ENCODE data around the gene PREP. TPM values are rescaled to one million over a fixed set of nuclear protein-coding genes. Genes with fewer than 3 reads are reported as not detected.

PREP gene
- total and polyA plus RNA-seq, 4 experiments from 2014 or later: 29.8 to 43.6 (median 34.6) TPM

DNA sequence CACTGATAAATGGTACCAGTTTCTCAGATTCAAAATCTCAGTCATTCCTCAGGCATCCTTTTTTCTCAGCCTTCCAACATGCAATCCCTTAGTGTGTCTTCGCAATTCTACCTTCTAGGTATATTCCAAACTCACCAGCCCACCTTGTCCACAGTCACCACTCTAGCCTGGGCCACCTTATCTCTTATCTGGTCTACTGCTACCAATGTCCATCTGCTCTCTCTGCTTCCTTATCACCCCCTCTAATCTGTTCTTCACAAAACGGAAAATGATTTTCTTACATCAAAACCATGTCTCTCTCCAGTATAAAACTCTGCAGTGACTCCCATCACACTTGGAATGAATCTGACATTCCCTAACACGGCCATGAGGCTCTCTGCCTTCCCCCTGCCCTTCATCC lies 91.9 kb downstream of the PREP start:
- DNase-seq: no peak
- Mint-ChIP-seq H3K9me3 (no peaks in the 10 kb centered on the region), H3K4me1 (no peaks in the 10 kb centered on the region), H3K36me3 (peaks cover 35 to 46% of the 10 kb centered on the region in 2 donors), H3K27ac (no peak overlapping the region), H3K4me3 (no peak overlapping the region), H3K27me3 (no peaks in the 10 kb centered on the region)
- CTCF ChIA-PET (ENCODE audit: partially characterized antibody): no interaction called here
- Histone ChIP-seq H3K27ac (ENCODE audit: low read depth, low read length) (no peak overlapping the region), H3K36me3 (ENCODE audit: insufficient read depth, low read length) (no peaks in the 10 kb centered on the region), H3K4me1 (ENCODE audit: insufficient read depth, low read length) (no peaks in the 10 kb centered on the region), H3K9me3 (ENCODE audit: control insufficient read depth in 1 of 2, low read length in 2 of 2) (no peaks in the 10 kb centered on the region), H3K4me3 (ENCODE audit: low read length in 2 of 2) (no peak overlapping the region), H3K27me3 (ENCODE audit: insufficient read depth, low read length) (no peaks in the 10 kb centered on the region)
- POLR2A ChIA-PET (ENCODE audit: partially characterized antibody): no interaction called here
- intact Hi-C loops (cut with micrococcal nuclease): no loop called here

GRCh38 chr6:105310371-105310770 lies 92.5 kb downstream of the PREP start:
- CTCF ChIA-PET (ENCODE audit: partially characterized antibody): no interaction called here
- DNase-seq: no peak
- no peak overlapping the region for H3K4me3 Mint-ChIP-seq
- no peak overlapping the region for H3K27ac ChIP-seq (ENCODE audit: low read depth, low read length)
- no peaks in the 10 kb centered on the region for H3K9me3 Mint-ChIP-seq
- no peak overlapping the region for H3K27ac Mint-ChIP-seq
- intact Hi-C loops (cut with micrococcal nuclease): no loop called here
- POLR2A ChIA-PET (ENCODE audit: partially characterized antibody): no interaction called here
- no peaks in the 10 kb centered on the region for H3K9me3 ChIP-seq (ENCODE audit: control insufficient read depth in 1 of 2, low read length in 2 of 2)
- no peaks in the 10 kb centered on the region for H3K4me1 Mint-ChIP-seq
- H3K36me3 ChIP-seq (ENCODE audit: insufficient read depth, low read length): no peaks in the 10 kb centered on the region
- peaks cover 33 to 44% of the 10 kb centered on the region in 2 donors for H3K36me3 Mint-ChIP-seq
- no peaks in the 10 kb centered on the region for H3K4me1 ChIP-seq (ENCODE audit: insufficient read depth, low read length)
- H3K27me3 ChIP-seq (ENCODE audit: insufficient read depth, low read length): no peaks in the 10 kb centered on the region
- H3K4me3 ChIP-seq (ENCODE audit: low read length in 2 of 2): no peak overlapping the region
- no peaks in the 10 kb centered on the region for H3K27me3 Mint-ChIP-seq

DNA sequence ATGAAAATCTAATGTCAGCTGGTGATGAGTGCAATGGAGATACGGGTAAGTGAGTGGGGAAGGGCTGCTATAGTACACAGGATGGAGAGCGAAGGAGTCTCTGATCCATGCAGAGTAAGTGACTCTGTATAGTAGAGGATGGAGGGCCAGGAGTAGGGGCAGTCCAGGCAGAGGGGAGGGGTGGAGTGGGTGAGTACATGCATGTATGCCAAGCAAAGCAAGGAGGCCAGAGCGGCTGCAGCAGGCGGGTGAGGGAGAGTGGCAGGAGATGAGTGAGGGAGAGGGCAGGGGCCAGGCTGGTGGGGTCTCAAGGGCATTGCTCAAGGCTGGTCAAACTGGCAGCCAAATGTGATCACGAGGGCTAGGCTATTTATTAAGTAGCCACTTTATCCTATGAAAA lies 94.0 kb downstream of the PREP start:
- Histone ChIP-seq H3K36me3 (ENCODE audit: insufficient read depth, low read length) (no peaks in the 10 kb centered on the region), H3K27me3 (ENCODE audit: insufficient read depth, low read length) (no peaks in the 10 kb centered on the region), H3K4me1 (ENCODE audit: insufficient read depth, low read length) (no peaks in the 10 kb centered on the region), H3K27ac (ENCODE audit: low read depth, low read length) (no peak overlapping the region), H3K9me3 (ENCODE audit: control insufficient read depth in 1 of 2, low read length in 2 of 2) (no peaks in the 10 kb centered on the region), H3K4me3 (ENCODE audit: low read length in 2 of 2) (no peak overlapping the region)
- Mint-ChIP-seq H3K36me3 (peaks cover 29 to 40% of the 10 kb centered on the region in 2 donors), H3K9me3 (no peaks in the 10 kb centered on the region), H3K27me3 (no peaks in the 10 kb centered on the region), H3K4me3 (no peak overlapping the region), H3K27ac (peak overlapping the region in 1 of 7 donors; percentile 15), H3K4me1 (no peaks in the 10 kb centered on the region)
- ChIA-PET CTCF (ENCODE audit: partially characterized antibody) (no interaction called here), POLR2A (ENCODE audit: partially characterized antibody) (no interaction called here)
- intact Hi-C loops (cut with micrococcal nuclease): no loop called here
- DNase-seq: no peak

GRCh38 chr6:105305521-105305920 lies 97.4 kb downstream of the PREP start:
- POLR2A ChIA-PET (ENCODE audit: partially characterized antibody): no interaction called here

DNA sequence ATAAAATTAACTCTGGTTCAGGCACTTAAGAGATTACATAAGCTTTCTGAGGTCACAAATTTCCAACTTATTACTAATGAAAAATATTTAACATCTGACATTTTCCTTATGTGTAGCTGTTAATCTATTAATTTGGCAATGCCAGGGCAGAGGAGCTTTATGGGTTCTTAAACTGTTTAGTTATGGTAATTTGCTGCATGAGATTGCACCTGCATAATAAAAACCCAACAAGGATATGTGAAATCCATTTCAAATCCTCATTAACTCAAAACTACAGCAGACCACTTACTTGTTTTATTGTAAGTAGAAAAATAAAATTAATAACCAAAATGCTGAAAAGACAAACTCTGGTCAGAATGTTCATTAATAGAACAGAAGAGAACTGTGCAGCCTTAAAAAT lies 98.1 kb downstream of the PREP start:
- Histone ChIP-seq H3K36me3 (ENCODE audit: insufficient read depth, low read length) (no peaks in the 10 kb centered on the region), H3K9me3 (ENCODE audit: control insufficient read depth in 1 of 2, low read length in 2 of 2) (no peaks in the 10 kb centered on the region), H3K4me3 (ENCODE audit: low read length in 2 of 2) (no peak overlapping the region), H3K27ac (ENCODE audit: low read depth, low read length) (no peak overlapping the region), H3K4me1 (ENCODE audit: insufficient read depth, low read length) (no peaks in the 10 kb centered on the region), H3K27me3 (ENCODE audit: insufficient read depth, low read length) (no peaks in the 10 kb centered on the region)
- ChIA-PET POLR2A (ENCODE audit: partially characterized antibody) (no interaction called here), CTCF (ENCODE audit: partially characterized antibody) (interaction anchor here (1.0 kb wide), 1 partner anchor 11 kb away, joined by 3 read pairs; no protein-coding TSS in a partner anchor)
- H3K36me3 Mint-ChIP-seq: peaks cover 38 to 51% of the 10 kb centered on the region in 2 donors
- H3K27ac Mint-ChIP-seq: no peak overlapping the region
- H3K9me3 Mint-ChIP-seq: no peaks in the 10 kb centered on the region
- no peaks in the 10 kb centered on the region for H3K4me1 Mint-ChIP-seq
- intact Hi-C loops (cut with micrococcal nuclease): no loop called here
- no peak for DNase-seq
- no peaks in the 10 kb centered on the region for H3K27me3 Mint-ChIP-seq
- H3K4me3 Mint-ChIP-seq: no peak overlapping the region

More at GRCh38 chr6:105305521-105305920, 97.4 kb downstream of the PREP start:
- Histone ChIP-seq H3K36me3 (ENCODE audit: insufficient read depth, low read length) (no peaks in the 10 kb centered on the region), H3K9me3 (ENCODE audit: control insufficient read depth in 1 of 2, low read length in 2 of 2) (no peaks in the 10 kb centered on the region), H3K4me1 (ENCODE audit: insufficient read depth, low read length) (no peaks in the 10 kb centered on the region), H3K27me3 (ENCODE audit: insufficient read depth, low read length) (no peaks in the 10 kb centered on the region), H3K4me3 (ENCODE audit: low read length in 2 of 2) (no peak overlapping the region), H3K27ac (ENCODE audit: low read depth, low read length) (no peak overlapping the region)
- peaks cover 38 to 51% of the 10 kb centered on the region in 2 donors for H3K36me3 Mint-ChIP-seq
- H3K4me1 Mint-ChIP-seq: no peaks in the 10 kb centered on the region
- H3K4me3 Mint-ChIP-seq: no peak overlapping the region
- CTCF ChIA-PET (ENCODE audit: partially characterized antibody): interaction anchor here (1.0 kb wide), 1 partner anchor 10 kb away, joined by 3 read pairs; no protein-coding TSS in a partner anchor
- DNase-seq: no peak
- H3K9me3 Mint-ChIP-seq: no peaks in the 10 kb centered on the region
- intact Hi-C loops (cut with micrococcal nuclease): no loop called here
- H3K27ac Mint-ChIP-seq: no peak overlapping the region
- no peaks in the 10 kb centered on the region for H3K27me3 Mint-ChIP-seq

- Mint-ChIP-seq H3K36me3 (peaks cover 38 to 51% of the 10 kb centered on the region in 2 donors), H3K27me3 (no peaks in the 10 kb centered on the region), H3K4me1 (no peaks in the 10 kb centered on the region), H3K9me3 (no peaks in the 10 kb centered on the region), H3K4me3 (no peak overlapping the region), H3K27ac (no peak overlapping the region)
- H3K4me1 ChIP-seq (ENCODE audit: insufficient read depth, low read length): no peaks in the 10 kb centered on the region
- H3K27ac ChIP-seq (ENCODE audit: low read depth, low read length): no peak overlapping the region
- H3K9me3 ChIP-seq (ENCODE audit: control insufficient read depth in 1 of 2, low read length in 2 of 2): no peaks in the 10 kb centered on the region
- DNase-seq: no peak
- H3K27me3 ChIP-seq (ENCODE audit: insufficient read depth, low read length): no peaks in the 10 kb centered on the region
- CTCF ChIA-PET (ENCODE audit: partially characterized antibody): no interaction called here
- intact Hi-C loops (cut with micrococcal nuclease): no loop called here
- no peak overlapping the region for H3K4me3 ChIP-seq (ENCODE audit: low read length in 2 of 2)
- H3K36me3 ChIP-seq (ENCODE audit: insufficient read depth, low read length): no peaks in the 10 kb centered on the region
- POLR2A ChIA-PET (ENCODE audit: partially characterized antibody): no interaction called here
Measured at GRCh38 chr6:105304366-105304765, 98.5 kb downstream of the PREP start.

GRCh38 chr6:105302617-105303128 lies 100.2 kb downstream of the PREP start:
- peaks cover 49 to 55% of the 10 kb centered on the region in 2 donors for H3K36me3 Mint-ChIP-seq
- H3K4me3 Mint-ChIP-seq: no peak overlapping the region
- no peaks in the 10 kb centered on the region for H3K36me3 ChIP-seq (ENCODE audit: insufficient read depth, low read length)
- no peaks in the 10 kb centered on the region for H3K9me3 Mint-ChIP-seq
- no peak for DNase-seq
- no peak overlapping the region for H3K27ac Mint-ChIP-seq
- H3K9me3 ChIP-seq (ENCODE audit: control insufficient read depth in 1 of 2, low read length in 2 of 2): no peaks in the 10 kb centered on the region
- H3K4me1 Mint-ChIP-seq: peaks cover 0 to under 1% (median 0%) of the 10 kb centered on the region in 4 donors
- no peak overlapping the region for H3K27ac ChIP-seq (ENCODE audit: low read depth, low read length)
- no peaks in the 10 kb centered on the region for H3K4me1 ChIP-seq (ENCODE audit: insufficient read depth, low read length)
- ChIA-PET CTCF (ENCODE audit: partially characterized antibody) (interaction anchor here (1.2 kb wide), 1 partner anchor 15 kb away, joined by 3 read pairs; no protein-coding TSS in a partner anchor), POLR2A (ENCODE audit: partially characterized antibody) (no interaction called here)
- no peak overlapping the region for H3K4me3 ChIP-seq (ENCODE audit: low read length in 2 of 2)
- intact Hi-C loops (cut with micrococcal nuclease): no loop called here
- H3K27me3 Mint-ChIP-seq: no peaks in the 10 kb centered on the region
- no peaks in the 10 kb centered on the region for H3K27me3 ChIP-seq (ENCODE audit: insufficient read depth, low read length)
